Keratinocyte (primary cell): ENCODE measurements around the gene CTAG1B. TPM values are rescaled to one million over a fixed set of nuclear protein-coding genes. Genes with fewer than 3 reads are reported as not detected.

Experiments
- DNase-seq: peaks from one replicate; pipeline ENCODE4 v3.0.0-alpha.2; 2011; ENCODE audit warnings: low read depth, missing footprints, low spot score
- FAIRE-seq: peaks from 2 replicates; lab custom pipeline; 2011; peaks lifted over from hg19 to GRCh38; lab: Jason Lieb, UNC
- H2AFZ ChIP-seq: 2 replicates; pipeline ENCODE4 v1.6.0; 2012; ENCODE audit warnings: low read length, control low read depth, inconsistent platforms; ENCODE audit not compliant: control insufficient read depth
- H3K27ac ChIP-seq: 2 replicates; pipeline ENCODE4 v1.5.1; 2011; ENCODE audit warnings: low read length; ENCODE audit not compliant: control insufficient read depth, insufficient read depth
- H3K27me3 ChIP-seq: 3 replicates; pipeline ENCODE4 v1.6.0; 2011; ENCODE audit warnings: low read length; ENCODE audit not compliant: control insufficient read depth, insufficient read depth; ENCODE audit errors: extremely low read depth
- H3K36me3 ChIP-seq, 2 experiments: 2 replicates in 1 of 2; 3 replicates in 1 of 2; pipeline ENCODE4 v1.5.1; 2011; ENCODE audit warnings: low read length in 2 of 2, mild to moderate bottlenecking in 1 of 2; ENCODE audit not compliant: control insufficient read depth in 2 of 2, insufficient read depth in 2 of 2; ENCODE audit errors: extremely low read depth in 1 of 2
- H3K4me1 ChIP-seq: 3 replicates; pipeline ENCODE4 v1.5.1; 2011; ENCODE audit warnings: low read length; ENCODE audit not compliant: control insufficient read depth, insufficient read depth; ENCODE audit errors: extremely low read depth
- H3K4me2 ChIP-seq: 3 replicates; pipeline ENCODE4 v1.6.0; 2011; ENCODE audit warnings: low read depth, low read length; ENCODE audit not compliant: control insufficient read depth, insufficient read depth; ENCODE audit errors: extremely low read depth
- H3K4me3 ChIP-seq, 3 experiments: fragments of 200-600 bp in 1 of 3; sonication (generic) in 1 of 3; 2 replicates in 2 of 3; 3 replicates in 1 of 3; pipeline ENCODE4 v1.5.1; 2011 to 2016; ENCODE audit warnings: low read length in 3 of 3, mild to moderate bottlenecking in 3 of 3, control low read depth in 2 of 3, inconsistent platforms in 1 of 3, low read depth in 1 of 3, mixed read lengths in 1 of 3, mixed run types in 1 of 3, moderate library complexity in 1 of 3; ENCODE audit not compliant: control insufficient read depth in 2 of 3, insufficient read depth in 2 of 3; ENCODE audit errors: extremely low read depth in 1 of 3
- H3K79me2 ChIP-seq: 2 replicates; pipeline ENCODE4 v1.6.0; 2012; ENCODE audit warnings: low read length; ENCODE audit not compliant: control insufficient read depth, insufficient read depth
- H3K9ac ChIP-seq: 3 replicates; pipeline ENCODE4 v1.6.0; 2011; ENCODE audit warnings: low read length; ENCODE audit not compliant: control insufficient read depth, insufficient read depth; ENCODE audit errors: extremely low read depth
- H3K9me1 ChIP-seq: 3 replicates; pipeline ENCODE4 v1.6.0; 2011; ENCODE audit warnings: low read length; ENCODE audit not compliant: control insufficient read depth, insufficient read depth; ENCODE audit errors: extremely low read depth
- H3K9me3 ChIP-seq: 2 replicates; pipeline ENCODE4 v1.5.1; 2012; ENCODE audit warnings: low read depth, low read length; ENCODE audit not compliant: control insufficient read depth
- H4K20me1 ChIP-seq: 3 replicates; pipeline ENCODE4 v1.6.0; 2011; ENCODE audit warnings: low read length; ENCODE audit not compliant: control insufficient read depth, insufficient read depth; ENCODE audit errors: extremely low read depth
- EZH2 ChIP-seq: IDR thresholded peaks from one replicate; pipeline ENCODE4 v1.6.1; 2012; ENCODE audit warnings: inconsistent platforms, mild to moderate bottlenecking, low read length, moderate library complexity
- dilution Hi-C: fragments of 300-500 bp; cut with MboI; formaldehyde crosslinking; loops from one replicate; pipeline ENCODE4 v1.7.0; 2020; ENCODE audit warnings: low sequenced_read_pairs; ENCODE audit not compliant: extremely low pct_ligation_motif_present
- polyA plus RNA-seq, 5 experiments: library from polyadenylated mRNA; depleted of rRNA in 3 of 5; stranded (reverse) in 3 of 5; stranded (forward) in 1 of 5; unstranded in 1 of 5; fragments of >200 nt; gene quantifications; 1 replicate in 1 of 5; 2 replicates in 3 of 5; 3 replicates in 1 of 5; pipeline versions ENCODE4 v1.2.1 to v1.2.3, GENCODE V29; 2011 to 2012; ENCODE audit warnings: missing spikeins in 2 of 5, low read depth in 1 of 5, low replicate concordance in 1 of 5
- TF ChIP-seq, protein P1 (sequence below), 3 experiments: IDR thresholded peaks in 1 of 3; conservative IDR thresholded peaks in 1 of 3; optimal IDR thresholded peaks in 1 of 3; 2 replicates in 2 of 3; 3 replicates in 1 of 3; pipeline versions ENCODE3 to v1.5.1; 2011; ENCODE audit warnings: low read length in 3 of 3, mild to moderate bottlenecking in 3 of 3, moderate library complexity in 2 of 3, control low read depth in 1 of 3, inconsistent platforms in 1 of 3; ENCODE audit not compliant: insufficient read depth in 2 of 3; ENCODE audit errors: extremely low read depth in 1 of 3

Gene CTAG1B
- polyA plus RNA-seq, 1 donor (not counting 4 experiments of a cell fraction or from before 2014, with no cell fraction given), result not detected

DNA sequence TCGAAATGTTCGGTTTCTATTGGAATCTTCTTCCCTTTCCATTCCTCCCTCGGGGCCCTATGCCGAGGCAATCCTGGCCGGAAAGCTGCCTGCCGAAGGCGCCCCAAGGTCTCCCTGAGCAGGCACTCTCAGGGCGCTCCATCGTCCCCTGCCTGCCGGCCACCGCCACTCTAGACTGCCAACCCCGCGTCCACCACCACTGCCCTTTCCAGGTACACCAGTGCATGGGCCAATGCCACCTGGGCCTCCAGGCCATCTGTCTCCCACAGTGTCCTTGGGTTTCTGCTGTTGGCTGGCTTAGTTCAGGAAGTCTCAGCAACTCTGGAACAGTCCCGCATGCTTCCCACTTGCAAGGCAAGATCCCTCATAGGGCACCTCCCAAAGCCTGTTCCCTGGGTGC is 19.6 kb downstream of the CTAG1B start:
- Histone ChIP-seq H3K27ac (no peak overlapping the region), H3K4me2 (no peak overlapping the region), H3K36me3 (no peaks in the 10 kb centered on the region), H3K79me2 (no peaks in the 10 kb centered on the region), H3K9ac (no peak overlapping the region), H3K4me3 (no peak overlapping the region), H3K27me3 (no peaks in the 10 kb centered on the region), H3K9me1 (no peaks in the 10 kb centered on the region), H3K9me3 (peaks cover 4% of the 10 kb centered on the region), H4K20me1 (no peaks in the 10 kb centered on the region), H2AFZ (no peak overlapping the region), H3K4me1 (peaks cover 36% of the 10 kb centered on the region)
- dilution Hi-C loops, result no loop called here
- TF ChIP-seq EZH2, result no peak
- TF ChIP-seq, protein P1, sequence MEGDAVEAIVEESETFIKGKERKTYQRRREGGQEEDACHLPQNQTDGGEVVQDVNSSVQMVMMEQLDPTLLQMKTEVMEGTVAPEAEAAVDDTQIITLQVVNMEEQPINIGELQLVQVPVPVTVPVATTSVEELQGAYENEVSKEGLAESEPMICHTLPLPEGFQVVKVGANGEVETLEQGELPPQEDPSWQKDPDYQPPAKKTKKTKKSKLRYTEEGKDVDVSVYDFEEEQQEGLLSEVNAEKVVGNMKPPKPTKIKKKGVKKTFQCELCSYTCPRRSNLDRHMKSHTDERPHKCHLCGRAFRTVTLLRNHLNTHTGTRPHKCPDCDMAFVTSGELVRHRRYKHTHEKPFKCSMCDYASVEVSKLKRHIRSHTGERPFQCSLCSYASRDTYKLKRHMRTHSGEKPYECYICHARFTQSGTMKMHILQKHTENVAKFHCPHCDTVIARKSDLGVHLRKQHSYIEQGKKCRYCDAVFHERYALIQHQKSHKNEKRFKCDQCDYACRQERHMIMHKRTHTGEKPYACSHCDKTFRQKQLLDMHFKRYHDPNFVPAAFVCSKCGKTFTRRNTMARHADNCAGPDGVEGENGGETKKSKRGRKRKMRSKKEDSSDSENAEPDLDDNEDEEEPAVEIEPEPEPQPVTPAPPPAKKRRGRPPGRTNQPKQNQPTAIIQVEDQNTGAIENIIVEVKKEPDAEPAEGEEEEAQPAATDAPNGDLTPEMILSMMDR (optimal IDR thresholded peaks at IDR 0.05 in 1 of 3, IDR thresholded peaks at IDR 0.05 in 1 of 3, conservative IDR thresholded peaks at IDR 0.05 in 1 of 3; ENCODE audit: extremely low read depth in 1 of 3, insufficient read depth in 2 of 3, low read length in 3 of 3), result no peak
- FAIRE-seq, result no peak
- DNase-seq, result no peak

GRCh38 chrX:154598656-154599055 is 20.4 kb downstream of the CTAG1B start:
- TF ChIP-seq, protein P1 (optimal IDR thresholded peaks at IDR 0.05 in 1 of 3, IDR thresholded peaks at IDR 0.05 in 1 of 3, conservative IDR thresholded peaks at IDR 0.05 in 1 of 3; ENCODE audit: extremely low read depth in 1 of 3, insufficient read depth in 2 of 3, low read length in 3 of 3), result no peak
- TF ChIP-seq EZH2, result no peak

More at GRCh38 chrX:154598656-154599055, 20.4 kb downstream of the CTAG1B start:
- H3K4me3 ChIP-seq, result no peak overlapping the region
- no peak overlapping the region for H3K4me2 ChIP-seq
- no peak for DNase-seq
- no peak overlapping the region for H3K9ac ChIP-seq
- H4K20me1 ChIP-seq, result no peaks in the 10 kb centered on the region
- no peak overlapping the region for H3K27ac ChIP-seq
- no peak overlapping the region for H2AFZ ChIP-seq
- no peaks in the 10 kb centered on the region for H3K27me3 ChIP-seq
- no peak for FAIRE-seq
- no peaks in the 10 kb centered on the region for H3K36me3 ChIP-seq
- H3K79me2 ChIP-seq, result no peaks in the 10 kb centered on the region
- dilution Hi-C loops, result no loop called here
- H3K4me1 ChIP-seq, result peaks cover 27% of the 10 kb centered on the region
- no peaks in the 10 kb centered on the region for H3K9me1 ChIP-seq
- peaks cover 4% of the 10 kb centered on the region for H3K9me3 ChIP-seq
